Psoas muscle (tissue), 8 donors: ENCODE results near the gene COL6A1. TPM values are rescaled to one million over a fixed set of nuclear protein-coding genes. Genes with fewer than 3 reads are reported as not detected.

Experiments used
- ATAC-seq, 4 donors: fragments of 200-7000 bp; cut with Tn5 transposase; one replicate each; pipeline ENCODE4 v1.9.1; 2020; ENCODE audit warnings: moderate library complexity in 3 of 4, mild to moderate bottlenecking in 2 of 4
- DNase-seq, 2 donors: peaks; one replicate each; pipeline ENCODE4 v3.0.0-alpha.2; 2020
- H3K27ac ChIP-seq: fragments of 200-600 bp; one replicate; pipeline ENCODE4 v1.8.0; 2022
- H3K27me3 ChIP-seq, 3 donors: fragments of 200-600 bp in 1 of 3; one replicate each; pipeline versions ENCODE4 v1.6.1 to v1.8.0; 2013 to 2022; ENCODE audit warnings: low read length in 2 of 3, mild to moderate bottlenecking in 2 of 3, moderate library complexity in 1 of 3; ENCODE audit not compliant: insufficient read depth in 3 of 3
- H3K36me3 ChIP-seq, 2 donors: fragments of 200-600 bp in 1 of 2; one replicate each; pipeline versions ENCODE4 v1.6.1 to v1.8.0; 2013 to 2022; ENCODE audit warnings: low read depth in 1 of 2, mild to moderate bottlenecking in 1 of 2, moderate library complexity in 1 of 2; ENCODE audit not compliant: insufficient read depth in 1 of 2
- H3K4me1 ChIP-seq: fragments of 200-600 bp; one replicate; pipeline ENCODE4 v1.8.0; 2022
- H3K4me3 ChIP-seq: fragments of 200-600 bp; one replicate; pipeline ENCODE4 v1.8.0; 2022; ENCODE audit warnings: mild to moderate bottlenecking
- H3K9me3 ChIP-seq: fragments of 200-600 bp; one replicate; pipeline ENCODE4 v1.8.0; 2022
- CTCF ChIP-seq: fragments of 200-600 bp; IDR thresholded peaks from one replicate; pipeline ENCODE4 v1.8.0; 2022; ENCODE audit warnings: antibody characterized with exemption
- WGBS, 3 donors: extraction: QIAGEN DNeasy Blood & Tissue Kit; methylation state at CpG; one replicate each; pipeline versions ENCODE4 v1.1.6 to v1.1.7; 2013; 5-methylcytosine and 5-hydroxymethylcytosine counted together
- intact Hi-C, 2 donors: fragments of 100-400 bp; cut with DNase I; formaldehyde crosslinking; loops; one replicate each; pipeline versions ENCODE4 v1.11.0 to v1.14.2; 2022
- polyA plus RNA-seq, 3 donors: library from polyadenylated mRNA; stranded (reverse); fragments of 200-250 nt; gene quantifications; one replicate each; pipeline ENCODE4 v1.2.3, GENCODE V29; 2013
- total RNA-seq, 4 donors: library from RNA; stranded (reverse); fragmentation: NEBNext Ultra II Directional in 2 of 4; extraction: Animal tissue kit (Norgen Biotek cat#: 25700) in 2 of 4; gene quantifications; one replicate each; pipeline versions ENCODE4 v1.2.1 to v1.2.4, GENCODE V29; 2021 to 2023
- donor health status: healthy with polysubstance abuse.
- donor health status: DM: no; HTN: no; CAD: no; lungs with moderate emphysema.
- donor health status: Bipolar disorder and iron deficiency.
- donor health status: healthy.
- donor health status: DM: yes; HTN: yes; CAD: no.
- donor health status: DM: no; HTN: no; CAD: no.
- donor health status: DM: no; HTN: no; CAD: no.
- donor health status: DM: yes; HTN: yes; CAD: no.

The COL6A1 gene
- total and polyA plus RNA-seq, 7 donors = 29.4 to 83.0 (median 36.1) TPM

GRCh38 chr21:45998276-45998701, 16.7 kb downstream of the COL6A1 start:
- Histone ChIP-seq H3K27me3 (peaks cover 0 to 2% (median 0%) of the 10 kb centered on the region in 3 donors), H3K36me3 (peaks cover 0 to 50% of the 10 kb centered on the region in 2 donors), H3K4me1 (no peaks in the 10 kb centered on the region), H3K9me3 (no peaks in the 10 kb centered on the region), H3K4me3 (no peak overlapping the region), H3K27ac (no peak overlapping the region)
- TF ChIP-seq CTCF = no peak
- DNase-seq (peak in 1 of 2 donors; percentile 42), ATAC-seq (no peak)
- intact Hi-C loops = no loop called here
- WGBS, 3 donors = 88 to 95% (median 93%) methylated on average over 22 of the region's 22 CpGs

GRCh38 chr21:45998871-45999580, 17.5 kb downstream of the COL6A1 start:
- Histone ChIP-seq H3K27me3 (peaks cover 0 to 2% (median 0%) of the 10 kb centered on the region in 3 donors), H3K4me3 (no peak overlapping the region), H3K9me3 (no peaks in the 10 kb centered on the region), H3K4me1 (no peaks in the 10 kb centered on the region), H3K36me3 (peaks cover 0 to 50% of the 10 kb centered on the region in 2 donors), H3K27ac (no peak overlapping the region)
- ATAC-seq (no peak), DNase-seq (peak in 1 of 2 donors; percentile 53)
- TF ChIP-seq CTCF = no peak
- WGBS, 3 donors = 91 to 96% (median 94%) methylated on average over 31 to 33 of the region's 33 CpGs
- intact Hi-C loops = no loop called here

- WGBS, 3 donors = 75 to 77% (median 76%) methylated on average over 21 of the region's 21 CpGs
- Histone ChIP-seq H3K36me3 (peaks cover 0 to 52% of the 10 kb centered on the region in 2 donors), H3K27me3 (peaks cover 0 to 2% (median 0%) of the 10 kb centered on the region in 3 donors), H3K4me3 (no peak overlapping the region), H3K4me1 (no peaks in the 10 kb centered on the region), H3K9me3 (no peaks in the 10 kb centered on the region), H3K27ac (no peak overlapping the region)
- no peak for TF ChIP-seq CTCF
- DNase-seq (no peak), ATAC-seq (no peak)
- intact Hi-C loops = no loop called here
Observed at GRCh38 chr21:45999581-46000181, 18.1 kb downstream of the COL6A1 start.

- no peak for TF ChIP-seq CTCF
- H3K27me3 ChIP-seq = peaks cover 0 to 2% (median 0%) of the 10 kb centered on the region in 3 donors
- no peak overlapping the region for H3K4me3 ChIP-seq
- WGBS, 3 donors = 79 to 81% (median 81%) methylated on average over 22 to 27 of the region's 27 CpGs
- DNase-seq = peak in 1 of 2 donors; percentile 53
- no peaks in the 10 kb centered on the region for H3K4me1 ChIP-seq
- ATAC-seq = no peak
- no peaks in the 10 kb centered on the region for H3K9me3 ChIP-seq
- peaks cover 0 to 50% of the 10 kb centered on the region in 2 donors for H3K36me3 ChIP-seq
- intact Hi-C loops = no loop called here
- H3K27ac ChIP-seq = no peak overlapping the region
Observed at GRCh38 chr21:46000182-46000730, 18.7 kb downstream of the COL6A1 start.
